Testis (tissue), 2 donors: ENCODE data around the gene CCDC106.

Experiments used
- CTCF ChIP-seq, 3 experiments: fragments of 450-650 bp in 2 of 3; fragments of 200-600 bp in 1 of 3; sonication (generic) in 1 of 3; IDR thresholded peaks; one replicate each; pipeline ENCODE4 v1.5.1; 2016 to 2019; ENCODE audit warnings: antibody characterized with exemption in 3 of 3, mild to moderate bottlenecking in 2 of 3, moderate library complexity in 1 of 3
- POLR2A ChIP-seq: fragments of 450-650 bp; IDR thresholded peaks from one replicate; pipeline ENCODE4 v1.6.1; 2017; ENCODE audit warnings: antibody characterized with exemption, mild to moderate bottlenecking, moderate library complexity

GRCh38 chr19:55678121-55678671 is 30.2 kb downstream of the CCDC106 start:
- no peak for TF ChIP-seq POLR2A
- no peak for TF ChIP-seq CTCF (IDR thresholded peaks at IDR 0.05)
